T-cell (primary cell): ENCODE data around the gene NUP133. TPM values are rescaled to one million over a fixed set of nuclear protein-coding genes. Genes with fewer than 3 reads are reported as not detected.
A peak's percentile ranks its signal among the peaks of the same experiment; 100 is the strongest.

Source experiments
- ATAC-seq, 4 experiments: fragments of 200-7000 bp in 3 of 4; fragments of 150-1000 bp in 1 of 4; cut with Tn5 transposase; replicated peaks in 1 of 4; 1 replicate in 3 of 4; 2 replicates in 1 of 4; pipeline ENCODE4 v1.10.0; 2021; ENCODE audit warnings: moderate library complexity in 3 of 4, mild to moderate bottlenecking in 2 of 4, moderate number of reproducible peaks in 1 of 4
- CTCF ChIA-PET, 2 donors: fragments of 300-600 bp; sonication (Branson Sonifier 250); formaldehyde crosslinking; loops; one replicate each; lab custom pipeline; 2022; ENCODE audit warnings: antibody characterized with exemption in 2 of 2; lab: Charles Lee
- POLR2A ChIA-PET, 2 donors: fragments of 300-600 bp; sonication (Branson Sonifier 250); formaldehyde crosslinking; loops; one replicate each; lab custom pipeline; 2022; ENCODE audit warnings: antibody characterized with exemption in 2 of 2; lab: Charles Lee
- DNase-seq, 35 experiments: peaks; one replicate each; pipeline versions ENCODE4 v3.0.0 to v3.0.0-alpha.2; 2013 to 2023
- H3K27ac ChIP-seq: one replicate; pipeline ENCODE4 v1.5.1; 2013; ENCODE audit warnings: low read length
- H3K27me3 ChIP-seq, 2 experiments: replicated peaks in 1 of 2; 1 replicate in 1 of 2; 2 replicates in 1 of 2; pipeline versions ENCODE4 v1.6.1 to v1.7.0; 2013; ENCODE audit warnings: low read length in 1 of 2, mixed read lengths in 1 of 2; ENCODE audit not compliant: control insufficient read depth in 2 of 2, insufficient read depth in 2 of 2; ENCODE audit errors: extremely low read depth in 1 of 2
- H3K36me3 ChIP-seq, 2 donors: 1 replicate in 1 of 2; 2 replicates in 1 of 2; pipeline versions ENCODE4 v1.6.1 to v1.7.0; 2013; ENCODE audit warnings: low read length in 1 of 2; ENCODE audit not compliant: control insufficient read depth in 2 of 2, insufficient read depth in 1 of 2; ENCODE audit errors: extremely low read depth in 1 of 2
- H3K4me1 ChIP-seq, 2 experiments: 1 replicate in 1 of 2; 2 replicates in 1 of 2; pipeline versions ENCODE4 v1.6.1 to v1.7.0; 2013; ENCODE audit warnings: low read length in 2 of 2, mixed read lengths in 1 of 2; ENCODE audit not compliant: insufficient read depth in 2 of 2, control insufficient read depth in 1 of 2; ENCODE audit errors: extremely low read depth in 1 of 2
- H3K4me3 ChIP-seq, 2 donors: 1 replicate in 1 of 2; 2 replicates in 1 of 2; pipeline versions ENCODE4 v1.5.1 to v1.7.0; 2013; ENCODE audit warnings: mild to moderate bottlenecking in 2 of 2, low read length in 1 of 2, moderate library complexity in 1 of 2; ENCODE audit not compliant: control insufficient read depth in 1 of 2; ENCODE audit errors: extremely low read depth in 1 of 2
- H3K9me3 ChIP-seq: 2 replicates; pipeline ENCODE4 v1.7.0; 2013
- H3K27ac Mint-ChIP-seq, 2 donors: one replicate each; pipeline ENCODE4 v1.8.0; 2020 to 2021; ENCODE audit warnings: mild to moderate bottlenecking in 2 of 2, mixed read lengths in 2 of 2
- H3K27me3 Mint-ChIP-seq, 2 donors: one replicate each; pipeline ENCODE4 v1.8.0; 2021 to 2022; ENCODE audit warnings: mixed read lengths in 2 of 2
- H3K36me3 Mint-ChIP-seq: one replicate; pipeline ENCODE4 v1.8.0; 2021; ENCODE audit warnings: mixed read lengths
- H3K4me1 Mint-ChIP-seq, 3 donors: one replicate each; pipeline ENCODE4 v1.8.0; 2020 to 2022; ENCODE audit warnings: mixed read lengths in 3 of 3, mild to moderate bottlenecking in 1 of 3
- H3K4me3 Mint-ChIP-seq, 3 donors: one replicate each; pipeline ENCODE4 v1.8.0; 2020 to 2022; ENCODE audit warnings: mild to moderate bottlenecking in 3 of 3, mixed read lengths in 3 of 3, moderate library complexity in 3 of 3
- H3K9me3 Mint-ChIP-seq, 3 donors: one replicate each; pipeline ENCODE4 v1.8.0; 2020 to 2022; ENCODE audit warnings: mixed read lengths in 3 of 3
- WGBS: methylation state at CpG from one replicate; pipeline ENCODE4 v1.1.5; 2013; ENCODE audit warnings: missing lambda C conversion rate; ENCODE audit not compliant: insufficient coverage; 5-methylcytosine and 5-hydroxymethylcytosine counted together
- total RNA-seq, 35 experiments: library from RNA in 6 of 35; stranded (reverse) in 6 of 35; fragments of 120-200 nt in 1 of 35; gene quantifications; one replicate each; pipeline versions ENCODE4 v1.2.1 to v1.2.4 and lab custom pipeline; 2013 to 2026

NUP133 gene
- total RNA-seq, 5 donors from 2014 or later (not counting 1 experiment from before 2014, with no cell fraction given): 32.3 to 47.6 (median 45.3) TPM

DNA sequence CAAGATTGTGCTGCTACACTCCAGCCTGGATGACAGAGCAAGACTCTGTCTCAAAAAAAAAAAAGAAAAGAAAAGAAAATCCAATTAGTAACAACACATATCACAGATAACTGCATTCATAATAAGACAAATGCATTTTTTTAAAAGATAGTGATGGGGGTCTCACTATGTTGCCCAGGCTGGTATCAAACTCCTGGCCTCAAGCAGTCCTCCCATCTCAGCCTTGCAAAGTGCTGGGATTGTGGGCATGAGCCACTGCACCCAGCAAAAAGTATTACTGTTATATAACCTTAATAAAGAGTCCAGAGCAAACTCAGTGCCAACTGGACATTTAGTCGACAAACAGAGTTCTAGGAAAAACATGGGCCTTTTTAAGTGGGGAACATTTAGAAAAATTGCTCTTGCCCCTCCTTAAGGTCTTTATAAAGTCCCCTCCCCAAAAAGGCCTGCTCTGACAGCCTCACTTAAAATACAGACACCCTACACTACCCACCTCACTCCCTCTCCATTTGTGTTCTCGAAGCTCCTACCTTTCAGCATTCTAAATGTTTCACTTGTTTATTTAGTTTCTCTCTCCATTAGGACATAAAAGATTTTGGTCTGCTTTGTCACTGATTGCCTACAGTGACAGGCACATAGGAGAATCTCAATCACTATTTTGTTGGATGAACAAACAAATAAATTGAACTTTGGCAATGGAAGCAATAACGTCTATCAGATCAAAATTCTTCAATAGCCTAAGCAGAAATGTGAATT, 42.8 kb upstream of the NUP133 start:
- H3K4me1 Mint-ChIP-seq: peaks cover 35 to 41% (median 37%) of the 10 kb centered on the region in 3 donors
- no peaks in the 10 kb centered on the region for H3K9me3 ChIP-seq
- H3K27ac Mint-ChIP-seq: no peak overlapping the region
- H3K27ac ChIP-seq: no peak overlapping the region
- no peaks in the 10 kb centered on the region for H3K9me3 Mint-ChIP-seq
- H3K4me3 ChIP-seq: no peak overlapping the region
- no peaks in the 10 kb centered on the region for H3K27me3 ChIP-seq
- DNase-seq: no peak
- no peaks in the 10 kb centered on the region for H3K27me3 Mint-ChIP-seq
- H3K4me3 Mint-ChIP-seq: no peak overlapping the region
- WGBS: no CpG with 5 or more reads among the region's 3 CpGs
- POLR2A ChIA-PET: interaction anchor here in 1 of 2 donors (0.5 kb wide), 1 partner anchor 16 kb away, joined by 5 read pairs; no protein-coding TSS in a partner anchor
- no peak for ATAC-seq
- peaks cover 31% of the 10 kb centered on the region for H3K36me3 Mint-ChIP-seq
- peaks cover 0 to 9% of the 10 kb centered on the region in 2 experiments for H3K4me1 ChIP-seq
- peaks cover 0 to 25% of the 10 kb centered on the region in 2 donors for H3K36me3 ChIP-seq
- CTCF ChIA-PET: interaction anchor here in 1 of 2 donors (0.5 kb wide), 1 partner anchor 1139 kb away, joined by 4 read pairs; no protein-coding TSS in a partner anchor

DNA sequence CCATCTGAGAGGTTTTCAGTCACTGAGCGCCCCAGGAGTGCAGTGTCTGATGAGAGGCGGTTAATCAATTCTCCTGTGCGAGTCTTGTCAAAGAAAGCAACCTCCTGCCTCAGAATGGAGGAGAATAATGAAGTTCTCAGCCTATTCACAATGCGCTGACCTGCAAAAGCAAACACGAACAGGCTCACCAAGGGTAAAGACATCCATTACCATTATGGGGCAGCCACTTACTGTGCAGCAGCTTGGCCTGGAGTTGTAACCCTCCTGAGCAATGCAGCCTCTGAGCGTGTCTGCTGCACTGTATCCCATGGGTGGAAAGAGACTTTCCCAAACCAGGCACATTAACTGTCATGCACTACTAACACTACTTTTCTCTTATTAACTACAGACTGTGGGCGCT, 39.4 kb upstream of the NUP133 start:
- Histone ChIP-seq H3K9me3 (no peaks in the 10 kb centered on the region), H3K4me3 (no peak overlapping the region), H3K27ac (no peak overlapping the region), H3K4me1 (peaks cover 0 to 1% of the 10 kb centered on the region in 2 experiments), H3K27me3 (no peaks in the 10 kb centered on the region), H3K36me3 (peaks cover 0 to 38% of the 10 kb centered on the region in 2 donors)
- ATAC-seq (no peak), DNase-seq (no peak)
- Mint-ChIP-seq H3K9me3 (no peaks in the 10 kb centered on the region), H3K27ac (no peak overlapping the region), H3K27me3 (no peaks in the 10 kb centered on the region), H3K36me3 (peaks cover 50% of the 10 kb centered on the region), H3K4me3 (no peak overlapping the region), H3K4me1 (peaks cover 15 to 23% (median 17%) of the 10 kb centered on the region in 3 donors)
- CTCF ChIA-PET: interaction anchor here in 1 of 2 donors (0.9 kb wide), 1 partner anchor 1388 kb away, joined by 4 read pairs; no protein-coding TSS in a partner anchor
- POLR2A ChIA-PET: no interaction called here
- WGBS: 100% methylated on average over 4 of the region's 7 CpGs

DNA sequence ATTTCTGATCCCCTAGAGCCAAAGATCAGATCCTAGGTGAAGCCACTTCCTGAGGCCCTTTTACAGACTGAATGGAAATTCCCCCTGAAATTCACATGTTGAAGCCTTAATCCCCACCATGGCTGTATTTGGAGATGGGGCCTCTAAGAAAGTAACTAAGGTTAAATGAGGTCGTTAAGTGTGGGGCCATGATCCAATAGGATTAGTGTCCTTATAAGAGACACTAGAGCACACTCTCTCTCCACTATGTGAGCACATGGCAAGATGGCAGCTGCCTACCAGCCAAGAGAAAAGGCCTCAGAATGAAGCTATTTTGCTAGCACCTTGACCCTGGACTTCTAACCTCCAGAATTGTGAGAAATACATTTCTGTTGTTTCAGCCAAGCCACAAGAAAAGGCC, 36.4 kb upstream of the NUP133 start:
- WGBS: no CpG with 5 or more reads among the region's 1 CpG

DNA sequence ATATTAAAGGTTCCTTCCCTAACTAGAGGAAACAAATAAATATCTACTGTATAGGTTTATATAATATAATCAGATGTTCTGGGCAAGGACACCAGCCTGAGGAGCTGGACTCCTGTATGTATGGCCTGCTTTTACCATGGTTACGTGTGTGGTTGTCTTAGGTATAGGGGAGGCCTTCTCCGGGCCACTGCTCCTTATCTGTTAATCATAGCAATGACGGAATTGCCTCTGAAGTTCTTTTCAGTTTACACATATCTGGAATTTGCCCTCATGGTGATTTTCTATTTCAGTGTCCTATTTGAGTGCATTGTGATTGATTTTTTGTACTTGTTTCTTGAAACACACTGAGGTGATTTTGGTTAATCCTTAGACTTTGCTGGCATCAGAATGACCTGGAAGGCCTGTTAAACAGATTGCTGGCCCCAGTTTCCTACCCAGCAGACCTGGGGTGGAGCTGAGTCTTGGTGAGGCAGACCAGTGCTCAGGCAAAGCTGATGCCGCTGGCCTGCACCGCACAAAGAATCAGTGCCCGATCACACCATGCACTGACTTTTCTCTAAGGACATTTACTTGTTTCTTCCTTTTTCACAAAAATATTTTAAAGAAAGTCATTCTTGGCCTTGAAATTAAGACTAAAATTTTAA, 31.8 kb upstream of the NUP133 start:
- H3K36me3 ChIP-seq: peaks cover 3 to 59% of the 10 kb centered on the region in 2 donors

More for the DNA sequence above, 36.4 kb upstream of the NUP133 start:
- POLR2A ChIA-PET: no interaction called here
- Mint-ChIP-seq H3K27ac (peak overlapping the region in 1 of 2 donors; percentile 6), H3K9me3 (no peaks in the 10 kb centered on the region), H3K27me3 (no peaks in the 10 kb centered on the region), H3K4me3 (no peak overlapping the region), H3K4me1 (peaks cover 15 to 16% (median 16%) of the 10 kb centered on the region in 3 donors), H3K36me3 (peaks cover 65% of the 10 kb centered on the region)
- Histone ChIP-seq H3K9me3 (no peaks in the 10 kb centered on the region), H3K4me3 (no peak overlapping the region), H3K27ac (no peak overlapping the region), H3K4me1 (peaks cover 0 to 5% of the 10 kb centered on the region in 2 experiments), H3K36me3 (peaks cover 0 to 56% of the 10 kb centered on the region in 2 donors), H3K27me3 (no peaks in the 10 kb centered on the region)
- no peak for ATAC-seq
- CTCF ChIA-PET: no interaction called here
- DNase-seq: no peak

DNA sequence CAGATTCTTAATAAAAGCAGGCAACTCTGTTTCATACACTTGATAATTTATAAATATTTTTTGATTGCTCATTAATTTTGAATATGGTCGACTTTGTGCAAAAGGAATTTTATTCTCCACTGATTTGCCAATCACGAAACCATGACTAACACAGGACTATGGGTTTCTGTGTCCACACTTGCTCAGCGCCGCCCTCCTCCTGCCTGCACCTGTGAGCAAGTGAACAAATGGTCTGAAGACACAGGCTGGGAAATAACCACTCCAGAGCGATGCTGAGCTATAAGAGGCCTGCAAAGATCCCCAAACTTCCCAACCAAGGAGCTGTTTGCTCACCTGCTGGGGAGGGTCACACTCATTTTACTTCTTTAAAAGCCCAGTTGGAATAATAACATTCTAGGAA, 30.8 kb upstream of the NUP133 start:
- peaks cover 15 to 17% (median 16%) of the 10 kb centered on the region in 3 donors for H3K4me1 Mint-ChIP-seq
- no peaks in the 10 kb centered on the region for H3K9me3 Mint-ChIP-seq
- ChIA-PET POLR2A (no interaction called here), CTCF (no interaction called here)
- H3K27me3 ChIP-seq: no peaks in the 10 kb centered on the region
- no peaks in the 10 kb centered on the region for H3K9me3 ChIP-seq
- H3K36me3 Mint-ChIP-seq: peaks cover 66% of the 10 kb centered on the region
- H3K36me3 ChIP-seq: peaks cover 3 to 56% of the 10 kb centered on the region in 2 donors
- H3K4me3 ChIP-seq: no peak overlapping the region
- H3K4me1 ChIP-seq: peaks cover 0 to 5% of the 10 kb centered on the region in 2 experiments
- DNase-seq (no peak), ATAC-seq (no peak)
- no peak overlapping the region for H3K27ac Mint-ChIP-seq
- WGBS: 93% methylated on average over 2 of the region's 5 CpGs
- H3K4me3 Mint-ChIP-seq: no peak overlapping the region
- H3K27me3 Mint-ChIP-seq: no peaks in the 10 kb centered on the region
- H3K27ac ChIP-seq: no peak overlapping the region

More for the DNA sequence above, 31.8 kb upstream of the NUP133 start:
- no peak overlapping the region for H3K4me3 ChIP-seq
- Mint-ChIP-seq H3K27me3 (no peaks in the 10 kb centered on the region), H3K4me3 (no peak overlapping the region), H3K36me3 (peaks cover 71% of the 10 kb centered on the region), H3K27ac (no peak overlapping the region), H3K4me1 (peaks cover 15 to 16% (median 16%) of the 10 kb centered on the region in 3 donors), H3K9me3 (no peaks in the 10 kb centered on the region)
- WGBS: 100% methylated on average over 1 of the region's 6 CpGs
- CTCF ChIA-PET: no interaction called here
- H3K27ac ChIP-seq: no peak overlapping the region
- peaks cover 0 to 5% of the 10 kb centered on the region in 2 experiments for H3K4me1 ChIP-seq
- DNase-seq (no peak), ATAC-seq (no peak)
- POLR2A ChIA-PET: interaction anchor here in 1 of 2 donors (0.6 kb wide), 1 partner anchor 37 kb away, joined by 5 read pairs; no protein-coding TSS in a partner anchor
- H3K27me3 ChIP-seq: no peaks in the 10 kb centered on the region
- H3K9me3 ChIP-seq: no peaks in the 10 kb centered on the region

DNA sequence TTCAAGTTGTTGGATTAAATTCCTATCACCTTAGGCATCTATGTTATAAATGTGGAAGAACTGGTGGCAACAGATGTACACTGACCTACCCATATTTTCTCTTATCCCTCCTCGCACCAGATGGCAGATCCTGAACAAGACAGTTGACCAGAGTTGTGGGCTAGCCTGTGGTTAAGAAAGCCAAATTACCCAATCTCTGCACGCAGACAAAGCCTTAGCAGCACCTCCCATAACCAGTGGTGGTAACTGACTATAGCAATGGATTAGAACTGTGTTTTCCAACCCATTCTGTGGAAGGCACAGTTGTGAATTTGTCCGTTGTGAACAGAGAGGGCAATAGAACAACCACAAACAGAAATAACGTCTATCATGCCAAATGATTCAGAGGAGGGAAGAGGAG, 29.8 kb upstream of the NUP133 start:
- no peak for ATAC-seq
- Mint-ChIP-seq H3K27me3 (no peaks in the 10 kb centered on the region), H3K9me3 (no peaks in the 10 kb centered on the region), H3K36me3 (peaks cover 64% of the 10 kb centered on the region), H3K4me1 (peaks cover 8 to 15% (median 8%) of the 10 kb centered on the region in 3 donors), H3K27ac (no peak overlapping the region), H3K4me3 (no peak overlapping the region)
- no peak overlapping the region for H3K27ac ChIP-seq
- peaks cover 3 to 49% of the 10 kb centered on the region in 2 donors for H3K36me3 ChIP-seq
- DNase-seq: no peak
- peaks cover 0 to 5% of the 10 kb centered on the region in 2 experiments for H3K4me1 ChIP-seq
- no peaks in the 10 kb centered on the region for H3K9me3 ChIP-seq
- 80% methylated on average over 1 of the region's 4 CpGs for WGBS
- H3K27me3 ChIP-seq: no peaks in the 10 kb centered on the region
- ChIA-PET CTCF (no interaction called here), POLR2A (no interaction called here)
- H3K4me3 ChIP-seq: no peak overlapping the region
